Ishikawa (cell line): ENCODE results near the gene CAPN5.
A peak's percentile ranks its signal among the peaks of the same experiment; 100 is the strongest.

Experiments used
- CEBPB ChIP-seq: IDR thresholded peaks from 2 replicates; pipeline ENCODE4 v1.6.1; 2012
- CREB1 ChIP-seq: IDR thresholded peaks from 2 replicates; pipeline ENCODE4 v1.6.1; 2012; ENCODE audit warnings: low read depth
- EGR1 ChIP-seq: IDR thresholded peaks from 2 replicates; pipeline ENCODE4 v1.6.1; 2012
- EP300 ChIP-seq: IDR thresholded peaks from 2 replicates; pipeline ENCODE4 v1.6.1; 2012; ENCODE audit warnings: borderline replicate concordance
- FOXM1 ChIP-seq: IDR thresholded peaks from 2 replicates; pipeline ENCODE4 v1.6.1; 2012; ENCODE audit warnings: low read depth, borderline replicate concordance
- MAX ChIP-seq: IDR thresholded peaks from 2 replicates; pipeline ENCODE4 v1.6.1; 2012
- NFIC ChIP-seq: IDR thresholded peaks from 2 replicates; pipeline ENCODE4 v1.6.1; 2012
- RAD21 ChIP-seq: IDR thresholded peaks from 2 replicates; pipeline ENCODE4 v1.6.1; 2012; ENCODE audit warnings: low read depth
- REST ChIP-seq: IDR thresholded peaks from 2 replicates; pipeline ENCODE4 v1.6.1; 2012; ENCODE audit warnings: low read depth, mild to moderate bottlenecking
- TAF1 ChIP-seq: IDR thresholded peaks from 2 replicates; pipeline ENCODE4 v1.6.1; 2012; ENCODE audit warnings: low read depth, mild to moderate bottlenecking
- TCF12 ChIP-seq: IDR thresholded peaks from 2 replicates; pipeline ENCODE4 v1.6.1; 2012; ENCODE audit warnings: low read depth
- TEAD4 ChIP-seq: IDR thresholded peaks from 2 replicates; pipeline ENCODE4 v1.6.1; 2012
- USF1 ChIP-seq: IDR thresholded peaks from 2 replicates; pipeline ENCODE4 v1.6.1; 2012
- YY1 ChIP-seq: IDR thresholded peaks from 2 replicates; pipeline ENCODE4 v1.6.1; 2012; ENCODE audit warnings: low read depth
- ZBTB7A ChIP-seq: IDR thresholded peaks from 2 replicates; pipeline ENCODE4 v1.6.1; 2012; ENCODE audit warnings: low read depth

Gene CAPN5

GRCh38 chr11:77029829-77030228, 36.9 kb upstream of the CAPN5 start:
- TF ChIP-seq CEBPB (no peak), TAF1 (no peak), REST (no peak), USF1 (no peak), YY1 (no peak), EP300 (no peak), TCF12 (no peak), FOXM1 (no peak), NFIC (no peak), CREB1 (no peak), ZBTB7A (no peak), MAX (no peak), EGR1 (no peak), RAD21 (no peak), TEAD4 (no peak)

- TF ChIP-seq CEBPB (no peak), CREB1 (no peak), ZBTB7A (no peak), USF1 (no peak), TAF1 (no peak), NFIC (no peak), TEAD4 (no peak), FOXM1 (no peak)
These were observed 35.8 kb upstream of the CAPN5 start for GRCh38 chr11:77030834-77031414.

- TF ChIP-seq ZBTB7A (no peak), TCF12 (no peak), NFIC (no peak), EGR1 (no peak), MAX (no peak), FOXM1 (no peak), REST (no peak), TEAD4 (no peak), YY1 (no peak), CREB1 (no peak), USF1 (no peak), CEBPB (no peak), TAF1 (no peak), RAD21 (no peak)
These were observed 35.2 kb upstream of the CAPN5 start for GRCh38 chr11:77031599-77031998.

- no peak for TF ChIP-seq ZBTB7A
- TF ChIP-seq REST: no peak
- no peak for TF ChIP-seq TCF12
- no peak for TF ChIP-seq CREB1
- TF ChIP-seq RAD21: no peak
These were observed 31.7 kb upstream of the CAPN5 start for GRCh38 chr11:77035039-77035438.

- TF ChIP-seq NFIC: peak; percentile 66
- TF ChIP-seq MAX: no peak
- TF ChIP-seq CEBPB: 0 out of 2 replicates have a peak, but pooled peaks have one; percentile 36
These were observed 31.2 kb upstream of the CAPN5 start for GRCh38 chr11:77035580-77035979.
